DMS79 treated with DMSO at 0.1 percent for 48 hours (cell line): ENCODE results near the gene PPM1L.

ENCODE experiments used
- DNase-seq: peaks from one replicate; lab custom pipeline; 2025; lab: John Stamatoyannopoulos, UW

PPM1L gene

GRCh38 chr3:160763073-160763472, 7.0 kb downstream of the PPM1L start:
- no peak for DNase-seq

- no peak for DNase-seq
These were observed 9.2 kb downstream of the PPM1L start for GRCh38 chr3:160765211-160765610.

DNA sequence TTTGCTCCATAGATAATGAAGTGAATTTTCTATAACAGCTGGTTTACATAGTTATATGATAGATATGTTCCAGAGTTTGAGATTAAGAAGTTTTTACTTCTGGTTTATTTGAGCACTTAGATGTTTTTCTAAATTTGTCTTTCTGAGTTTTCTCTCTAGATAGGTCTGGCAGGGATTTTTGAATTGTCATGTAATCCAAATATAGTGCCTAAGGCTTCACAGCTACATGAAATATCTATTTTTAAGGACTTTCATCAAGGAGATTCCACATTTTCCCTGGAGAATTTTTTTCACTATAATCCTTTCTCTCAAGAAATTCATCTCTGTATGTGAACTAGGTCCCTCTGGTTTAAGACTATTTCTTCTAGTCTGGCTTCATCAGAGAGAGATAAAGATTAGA, 12.0 kb downstream of the PPM1L start:
- no peak for DNase-seq

DNA sequence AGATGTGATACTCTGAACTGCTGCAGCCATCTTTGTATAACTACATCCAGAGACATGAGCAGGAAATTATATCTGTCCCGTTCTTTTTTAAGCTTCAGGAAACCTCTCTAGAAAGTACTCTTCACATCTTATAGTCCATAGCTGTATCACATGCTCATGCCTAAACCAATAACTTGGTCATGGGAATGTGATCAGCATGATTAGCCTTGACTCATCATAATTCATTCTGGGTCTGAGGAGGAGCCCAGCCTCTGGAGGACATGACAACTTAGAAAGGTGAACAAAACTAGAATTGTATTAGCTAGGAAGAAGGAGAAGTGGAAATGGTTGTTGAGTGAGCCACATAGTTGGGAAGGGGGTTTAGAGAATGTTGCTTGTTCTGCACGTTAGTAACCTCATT, 12.9 kb downstream of the PPM1L start:
- DNase-seq, result no peak

DNA sequence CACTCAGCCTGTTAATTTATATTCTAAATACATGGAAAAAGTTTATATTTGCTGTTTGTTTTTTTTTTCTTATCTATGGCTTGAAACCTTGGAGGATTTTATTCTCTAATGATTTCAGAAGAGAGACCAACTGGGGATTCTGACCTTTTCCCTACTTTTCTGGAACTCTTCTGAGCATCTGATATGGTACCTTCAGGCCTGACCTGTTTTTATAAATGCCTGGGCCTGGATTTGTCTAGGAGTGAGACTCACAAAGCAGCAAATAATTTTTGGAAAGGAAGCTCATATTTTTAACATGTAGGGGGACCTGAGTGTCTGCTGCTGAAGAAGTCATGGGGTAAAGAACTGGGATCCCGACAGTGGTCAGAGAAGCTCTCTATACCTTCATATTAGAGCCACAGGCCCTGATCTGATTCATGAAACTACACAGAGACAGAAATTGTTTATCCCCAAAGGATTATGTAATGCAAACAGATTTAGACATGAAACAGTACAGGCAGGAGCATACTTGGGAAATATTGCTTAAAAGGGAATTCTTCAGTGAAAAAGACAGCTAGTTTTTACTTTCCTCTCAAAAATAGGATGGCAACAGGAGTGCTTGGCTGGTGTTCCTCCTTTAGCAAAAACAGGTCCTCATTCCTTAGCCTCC, 15.9 kb downstream of the PPM1L start:
- DNase-seq, result no peak

DNA sequence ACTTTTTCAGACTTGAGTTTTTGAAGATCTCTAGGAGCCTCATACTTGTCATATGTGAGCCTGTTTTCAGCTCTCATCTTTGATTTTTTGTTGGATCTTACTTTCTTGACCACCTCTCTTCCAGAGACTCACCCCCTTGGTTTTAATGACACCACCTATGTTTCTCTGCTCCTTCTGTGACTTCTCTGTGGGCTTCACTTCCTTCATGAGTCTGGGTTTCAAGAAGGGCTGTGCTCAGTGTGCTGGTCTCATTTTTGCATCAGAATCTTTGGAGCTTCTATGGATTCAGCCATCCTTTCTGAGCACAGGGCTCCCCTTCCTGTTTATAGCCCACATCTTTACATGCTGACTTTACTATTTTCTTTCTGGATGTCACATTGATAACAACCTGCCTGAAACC, 17.7 kb downstream of the PPM1L start:
- no peak for DNase-seq

- no peak for DNase-seq
These were observed 18.1 kb downstream of the PPM1L start for GRCh38 chr3:160774172-160774571.

DNA sequence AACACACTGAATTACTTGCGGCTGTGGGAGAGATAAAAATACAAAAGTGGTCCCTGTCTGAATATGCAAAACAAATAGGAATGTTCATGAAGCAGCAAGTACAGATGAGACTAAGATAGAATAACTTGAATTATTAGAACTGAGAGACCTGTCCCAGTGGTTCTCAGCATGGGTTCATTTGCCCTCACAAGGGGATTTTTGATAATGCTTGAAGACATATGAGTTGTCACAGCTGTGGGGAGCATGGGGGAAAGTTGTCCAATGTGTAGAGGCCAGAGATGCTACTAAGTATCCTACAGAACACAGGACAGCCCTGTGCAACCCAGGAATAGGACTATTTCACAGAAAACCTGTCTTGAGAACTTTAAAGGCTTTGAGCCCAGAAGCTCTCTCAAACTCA, 22.4 kb downstream of the PPM1L start:
- DNase-seq, result no peak

- no peak for DNase-seq
These were observed 23.0 kb downstream of the PPM1L start for GRCh38 chr3:160779040-160779439.

DNA sequence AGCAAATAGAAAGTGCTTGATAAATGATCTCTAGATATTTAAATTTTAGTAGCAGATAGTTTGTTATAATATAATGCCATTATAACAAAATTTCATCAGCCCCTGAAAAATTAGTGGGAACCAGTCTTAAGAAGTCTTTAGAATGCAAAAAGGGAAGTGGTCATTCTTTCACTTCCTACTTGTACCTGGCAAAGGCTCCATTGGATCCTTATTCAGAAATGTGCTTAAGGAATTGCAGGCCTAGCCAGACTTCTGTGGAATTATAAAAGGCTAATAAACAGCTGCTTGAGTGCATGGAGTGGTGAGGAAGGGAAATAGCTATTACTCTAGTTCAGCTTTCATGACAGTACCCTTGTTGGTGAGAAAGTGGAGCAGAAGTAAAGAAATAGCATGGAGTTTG, 24.2 kb downstream of the PPM1L start:
- no peak for DNase-seq

GRCh38 chr3:160781402-160781801, 25.4 kb downstream of the PPM1L start:
- no peak for DNase-seq

GRCh38 chr3:160781863-160782262, 25.8 kb downstream of the PPM1L start:
- no peak for DNase-seq

DNA sequence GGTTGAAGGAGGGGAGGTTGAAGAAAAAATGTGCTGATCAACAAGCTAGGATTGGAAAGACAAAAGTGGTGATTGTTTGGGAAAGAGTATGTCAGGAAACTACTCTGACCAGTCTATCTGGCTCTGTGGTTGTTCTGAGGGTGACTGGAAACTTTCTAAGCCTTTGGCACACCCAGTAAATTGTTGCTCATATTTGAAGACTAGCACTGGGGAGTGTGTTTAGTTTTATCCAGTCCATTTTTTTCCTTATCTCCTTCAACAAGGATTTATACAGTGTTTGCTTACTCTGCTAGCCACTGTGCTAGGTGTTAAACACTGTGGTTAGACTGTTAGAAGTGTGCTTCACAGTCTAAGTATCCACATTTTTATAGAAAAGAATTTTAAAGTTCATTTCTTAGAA, 28.8 kb downstream of the PPM1L start:
- no peak for DNase-seq

DNA sequence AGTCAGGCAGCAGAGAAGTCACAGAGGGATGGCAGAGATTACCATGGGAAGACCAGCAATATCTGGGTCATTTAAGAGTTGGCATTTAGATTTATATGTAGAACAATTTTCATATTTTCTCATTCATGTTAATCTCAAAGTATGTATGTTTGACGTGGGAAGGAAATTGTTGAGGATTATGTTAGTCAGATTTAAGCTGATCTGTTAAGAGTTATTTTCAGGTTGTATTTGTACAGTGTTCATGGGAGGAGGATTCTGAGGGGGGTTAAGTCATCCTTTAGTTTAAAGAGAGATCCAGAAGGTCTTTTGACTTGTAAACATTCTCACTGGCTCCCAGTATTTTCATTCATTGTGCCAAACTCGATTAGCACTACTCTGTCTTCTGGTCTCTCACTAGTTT, 34.7 kb downstream of the PPM1L start:
- no peak for DNase-seq

GRCh38 chr3:160792540-160792939, 36.5 kb downstream of the PPM1L start:
- DNase-seq, result no peak

GRCh38 chr3:160793722-160794252, 37.8 kb downstream of the PPM1L start:
- DNase-seq, result no peak

DNA sequence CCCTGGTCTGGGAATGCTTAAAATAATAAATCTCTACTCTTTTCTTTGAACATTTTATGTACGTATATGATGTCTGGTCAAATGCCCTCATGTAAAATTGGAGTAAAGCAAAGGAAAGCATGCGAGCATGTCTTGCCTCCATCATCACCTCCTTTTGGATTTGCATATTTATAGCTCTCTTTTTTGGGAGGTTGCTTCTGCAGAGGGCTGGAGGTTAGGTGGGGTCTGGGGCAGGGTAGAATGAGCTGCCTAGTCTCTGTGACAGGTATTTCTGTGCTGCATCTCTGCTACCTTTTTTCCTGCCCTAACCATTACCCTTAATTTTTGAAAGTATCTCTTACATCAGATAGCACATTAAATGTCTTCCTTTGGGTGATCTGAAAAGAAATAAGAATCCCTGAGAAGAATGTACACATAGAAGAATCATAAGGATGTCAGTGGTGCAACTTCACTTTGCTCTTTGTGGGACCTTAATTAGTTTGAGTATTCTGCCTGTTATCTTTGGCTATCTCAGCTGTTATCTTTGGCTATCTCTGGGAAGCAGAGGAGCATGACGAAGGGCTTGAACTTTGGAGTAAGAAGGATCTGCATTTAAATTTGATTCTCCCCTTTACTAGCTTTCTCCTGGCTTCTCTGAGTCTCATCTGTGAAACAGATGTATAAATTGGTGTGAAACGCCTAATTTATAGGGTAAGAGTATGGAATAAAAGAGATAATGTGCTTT, 40.2 kb downstream of the PPM1L start:
- no peak for DNase-seq

DNA sequence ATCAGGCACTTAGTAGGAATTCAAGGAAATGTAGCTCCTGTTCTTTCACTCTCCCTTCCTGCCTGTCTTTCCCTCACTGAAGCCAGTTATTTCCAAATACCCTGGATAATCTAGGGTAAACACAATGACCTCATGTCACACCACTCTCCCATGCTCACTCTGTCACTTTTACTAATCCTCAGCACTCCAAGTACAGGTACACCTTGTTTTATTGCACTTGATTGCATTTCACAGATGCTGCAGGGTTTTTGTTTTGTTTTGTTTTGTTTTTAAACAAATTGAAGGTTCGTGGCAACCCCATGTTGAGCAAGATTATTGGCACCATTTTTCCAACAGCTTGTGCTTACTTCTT, 40.8 kb downstream of the PPM1L start:
- DNase-seq, result peak; percentile 31

GRCh38 chr3:160797356-160797755, 41.3 kb downstream of the PPM1L start:
- DNase-seq, result no peak

DNA sequence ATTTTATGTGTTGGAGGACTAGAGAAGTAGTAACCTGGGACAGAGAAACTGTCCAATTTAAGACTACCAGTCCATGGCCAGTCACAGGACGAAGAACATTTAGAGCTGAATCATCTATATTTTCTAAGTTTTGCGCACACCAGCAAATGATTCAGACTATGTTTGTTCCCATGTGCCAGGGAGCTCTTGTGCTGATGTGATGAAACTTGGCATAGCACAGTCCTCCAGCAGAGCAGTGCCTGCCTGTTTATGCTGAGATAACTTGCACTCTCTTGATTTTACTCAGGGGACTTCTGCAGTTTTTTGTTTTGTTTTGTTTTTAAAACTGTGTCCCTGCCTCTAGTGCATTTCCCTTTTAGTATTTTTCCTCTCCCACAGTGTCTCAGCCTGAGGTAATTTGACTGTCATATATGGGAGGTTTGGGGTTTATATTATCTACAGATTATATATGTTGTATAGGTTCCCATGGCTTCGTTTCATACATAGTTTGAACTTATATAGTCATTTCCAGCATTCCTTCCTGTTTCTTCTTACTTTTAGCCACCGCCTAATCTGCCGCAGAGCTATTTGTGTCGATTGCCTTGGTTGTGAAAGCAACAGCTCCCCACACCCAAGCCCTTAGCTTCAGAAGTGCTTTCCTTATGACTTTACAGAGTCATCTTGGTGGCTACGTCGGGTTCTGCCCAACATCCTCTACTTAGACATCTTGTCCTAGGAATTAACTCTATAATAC, 45.5 kb downstream of the PPM1L start:
- no peak for DNase-seq

DNA sequence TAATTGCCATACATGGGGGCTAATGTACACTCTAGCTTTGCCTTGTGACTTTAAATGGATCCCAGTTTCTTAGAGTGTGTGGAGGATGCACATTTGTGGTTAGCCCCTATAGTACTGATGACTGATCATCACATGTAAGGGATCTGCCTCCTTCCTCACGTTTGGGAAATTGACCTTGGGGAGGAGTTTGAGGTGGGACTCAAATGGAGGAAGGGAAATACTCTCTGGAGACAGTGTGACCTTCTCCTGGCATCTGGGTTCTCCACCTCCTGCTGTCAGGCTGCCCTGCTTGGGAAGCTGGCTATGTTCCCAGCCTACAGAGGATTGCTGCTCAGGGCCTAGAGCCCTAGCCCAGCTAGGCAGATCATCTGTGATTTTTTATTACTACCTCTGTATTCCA, 48.7 kb downstream of the PPM1L start:
- DNase-seq, result peak; percentile 15

- DNase-seq, result no peak
These were observed 50.1 kb downstream of the PPM1L start for GRCh38 chr3:160806094-160806493.

GRCh38 chr3:160806686-160807085, 50.7 kb downstream of the PPM1L start:
- DNase-seq, result no peak
